ENCODE data around the gene CAMLG.
"Not testable (repeated sequence)": the region's sequence is repeated elsewhere in the genome, so short reads cannot be mapped to it uniquely, and the experiment has no call there.

Gene CAMLG

DNA sequence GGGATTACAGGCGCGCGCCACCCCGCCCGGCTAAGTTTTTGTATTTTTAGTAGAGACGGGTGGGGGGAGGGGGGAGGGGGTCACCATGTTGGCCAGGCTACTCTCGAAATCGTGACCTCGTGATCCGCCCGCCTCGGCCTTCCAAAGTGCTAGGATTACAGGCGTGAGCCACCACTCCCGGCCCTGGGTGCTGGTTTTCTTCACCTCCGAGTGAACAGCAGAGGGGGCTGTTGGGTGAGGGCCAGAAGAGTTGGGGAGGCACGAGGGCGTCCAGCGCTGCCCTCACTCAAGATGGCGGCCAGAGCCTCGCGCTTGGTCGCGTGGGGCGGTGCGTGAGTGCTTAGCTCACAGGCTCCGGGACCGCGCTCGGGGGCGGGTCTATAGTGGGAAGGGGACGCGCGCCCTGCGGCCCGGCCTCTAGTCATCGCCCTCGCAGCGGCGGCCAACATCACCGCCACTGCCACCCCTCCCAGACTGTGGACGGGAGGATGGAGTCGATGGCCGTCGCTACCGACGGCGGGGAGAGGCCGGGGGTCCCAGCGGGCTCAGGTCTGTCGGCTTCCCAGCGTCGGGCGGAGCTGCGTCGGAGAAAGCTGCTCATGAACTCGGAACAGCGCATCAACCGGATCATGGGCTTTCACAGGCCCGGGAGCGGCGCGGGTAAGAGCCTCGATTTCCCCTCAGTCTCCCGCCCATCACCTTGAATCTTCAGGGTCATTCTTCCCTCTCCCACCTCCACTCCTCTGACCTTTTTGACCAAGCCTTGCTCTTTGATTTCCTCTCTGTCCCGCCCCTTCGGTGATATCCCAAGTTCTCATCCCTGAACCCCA is at the start of gene CAMLG:
Gene CAMLG (plus strand): TSS at position 416 of the 830 bp plus-strand sequence. CDS start 73 bp downstream, at position 489.
- peak; percentile 97 for DNase-seq (ENCODE audit: low read depth)

DNA sequence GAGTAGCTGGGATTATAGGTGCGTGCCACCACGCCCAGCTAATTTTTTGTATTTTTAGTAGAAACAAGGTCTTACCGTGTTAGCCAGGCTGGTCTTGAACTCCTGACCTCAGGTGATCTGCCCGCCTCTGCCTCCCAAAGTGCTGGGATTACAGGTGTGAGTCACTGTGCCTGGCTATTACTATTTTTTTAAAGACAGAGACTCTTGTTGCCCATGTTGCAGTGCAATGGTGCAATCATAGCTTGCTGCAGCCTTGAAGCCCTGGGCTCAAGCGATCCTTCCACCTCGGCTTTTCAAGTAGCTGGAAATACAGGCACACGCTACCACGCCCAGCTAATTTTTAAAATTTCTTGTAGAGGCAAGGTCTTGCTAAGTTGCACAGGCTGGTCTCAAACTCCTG is 48.2 kb upstream of the CAMLG start:
- DNase-seq (ENCODE audit: low read depth) = not testable (repeated sequence)

DNA sequence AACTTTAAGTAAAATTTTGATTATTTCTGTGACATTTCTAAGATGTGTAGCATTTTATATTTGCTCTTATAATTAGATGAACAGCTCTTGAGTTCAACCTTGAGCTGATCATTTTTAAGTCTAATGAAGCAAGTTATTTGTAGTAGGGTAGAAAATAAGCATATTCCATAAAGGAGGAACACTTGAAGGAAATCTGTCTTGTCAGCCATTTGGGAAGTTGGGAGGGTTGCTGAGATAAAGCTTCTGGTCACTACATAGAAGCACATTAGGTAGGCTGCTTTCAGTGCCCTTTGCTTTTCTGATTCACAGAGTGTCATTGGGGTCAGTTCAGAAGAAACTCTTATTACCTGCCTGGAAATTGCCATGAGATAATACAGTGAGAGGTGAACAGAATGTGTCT is 45.6 kb upstream of the CAMLG start:
- no peak for DNase-seq (ENCODE audit: low read depth)

DNA sequence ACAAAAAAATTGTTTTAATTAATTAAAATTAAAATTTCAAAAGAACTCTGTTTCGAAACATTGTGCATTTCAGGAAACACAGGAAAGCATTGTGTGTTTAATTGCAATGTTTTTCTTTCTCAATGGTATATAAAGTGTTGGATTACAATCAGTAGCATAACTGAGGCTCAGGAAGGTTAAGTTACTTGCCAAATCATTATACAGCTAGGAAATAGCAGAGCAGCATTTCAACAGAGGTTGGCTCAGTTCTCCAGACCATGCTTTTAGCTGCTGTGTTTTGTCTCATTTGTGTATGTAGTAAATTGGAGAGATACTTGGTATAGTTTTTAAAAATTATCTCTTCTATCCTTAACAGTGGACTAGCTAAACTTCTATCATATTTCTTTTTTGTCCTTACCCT is 30.0 kb upstream of the CAMLG start:
- DNase-seq (ENCODE audit: low read depth) = peak; percentile 85

DNA sequence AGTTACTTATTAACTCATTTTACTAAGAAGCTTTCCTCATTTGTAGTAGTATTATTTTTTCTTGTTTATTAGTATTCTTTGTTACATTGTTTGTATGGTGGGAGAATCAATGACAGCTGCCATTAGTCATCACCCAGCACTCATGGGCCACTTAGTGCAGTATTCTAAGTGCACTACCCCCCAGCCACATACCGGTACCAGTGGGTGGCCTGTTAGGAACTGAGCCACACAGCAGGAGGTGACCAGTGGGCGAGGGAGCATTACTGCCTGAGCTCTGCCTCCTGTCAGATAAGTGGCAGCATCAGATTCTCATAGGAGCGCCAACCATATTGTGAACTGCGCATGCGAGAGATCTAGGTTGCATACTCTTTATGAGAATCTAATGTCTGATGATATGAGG is 24.2 kb upstream of the CAMLG start:
- no peak for DNase-seq (ENCODE audit: low read depth)

DNA sequence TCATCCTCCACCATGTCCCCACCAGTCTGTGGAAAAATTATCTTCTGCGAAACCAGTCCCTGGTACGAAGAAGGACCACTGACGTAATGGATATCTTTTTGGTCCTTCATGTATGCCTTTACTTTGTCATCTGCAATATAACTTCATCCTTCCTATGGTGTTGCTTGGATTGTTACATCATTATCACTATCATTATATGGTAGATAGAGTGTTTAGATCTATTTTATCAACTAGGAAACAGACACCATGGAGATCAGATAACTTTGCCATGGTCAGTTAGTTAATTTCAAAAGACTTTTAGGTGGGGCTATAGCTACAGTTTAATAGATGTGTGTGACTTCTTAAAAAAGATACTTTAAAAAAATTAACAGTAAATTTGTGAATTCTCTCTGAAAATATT is 23.8 kb upstream of the CAMLG start:
- no peak for DNase-seq (ENCODE audit: low read depth)

DNA sequence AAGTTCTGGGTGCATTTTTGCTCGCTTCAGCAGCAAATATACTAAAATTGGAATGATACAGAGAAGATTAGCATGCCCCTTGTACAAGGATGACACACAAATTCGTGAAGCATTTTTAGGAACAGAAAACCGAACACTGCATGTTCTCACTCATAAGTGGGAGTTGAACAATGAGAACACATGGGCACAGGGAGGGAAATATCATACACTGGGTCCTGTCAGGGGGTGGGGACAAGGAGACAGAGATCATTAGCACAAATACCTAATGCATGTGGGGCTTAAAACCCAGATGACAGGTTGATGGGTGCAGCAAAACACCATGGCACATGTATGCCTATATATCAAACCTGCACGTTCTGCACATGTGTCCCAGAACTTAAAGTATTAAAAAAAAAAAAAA is 22.9 kb upstream of the CAMLG start:
- not testable (repeated sequence) for DNase-seq (ENCODE audit: low read depth)

DNA sequence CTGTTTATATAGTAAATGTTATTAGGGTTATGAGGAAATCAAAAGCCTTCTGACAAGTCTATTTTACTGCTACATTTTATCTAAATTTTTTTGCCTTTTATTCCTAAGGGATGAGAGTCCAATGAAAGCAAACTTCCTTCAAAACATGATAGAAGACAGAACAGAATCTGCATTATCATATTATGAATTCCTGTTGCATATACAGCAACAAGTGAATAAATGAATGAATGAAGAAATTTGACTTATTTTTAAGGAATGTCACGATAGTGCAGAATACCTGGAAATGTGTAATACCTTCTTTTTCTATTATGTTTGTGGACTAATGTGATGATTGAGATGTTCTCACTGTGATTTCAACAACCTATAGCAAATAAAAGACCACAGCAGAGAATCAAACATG is 13.5 kb upstream of the CAMLG start:
- no peak for DNase-seq (ENCODE audit: low read depth)

DNA sequence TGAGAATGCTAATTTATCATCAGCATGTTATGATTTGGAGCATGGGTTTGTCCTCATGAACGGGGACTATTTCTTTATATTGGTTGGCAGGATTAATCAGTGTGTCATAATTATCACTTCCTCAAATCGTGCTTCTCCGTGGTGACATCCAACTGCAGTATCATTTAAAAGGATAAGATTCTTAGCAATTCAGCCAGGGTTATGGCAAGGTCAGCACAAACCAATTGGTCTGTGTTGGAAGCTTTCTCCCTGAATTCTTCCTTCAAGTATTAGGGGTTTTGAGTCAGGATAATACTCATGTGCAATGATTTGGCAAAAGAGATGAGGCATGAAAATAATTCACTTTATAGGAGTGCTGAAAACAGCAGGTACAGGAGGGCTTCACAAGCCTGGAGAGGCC is 5.5 kb upstream of the CAMLG start:
- no peak for DNase-seq (ENCODE audit: low read depth)

DNA sequence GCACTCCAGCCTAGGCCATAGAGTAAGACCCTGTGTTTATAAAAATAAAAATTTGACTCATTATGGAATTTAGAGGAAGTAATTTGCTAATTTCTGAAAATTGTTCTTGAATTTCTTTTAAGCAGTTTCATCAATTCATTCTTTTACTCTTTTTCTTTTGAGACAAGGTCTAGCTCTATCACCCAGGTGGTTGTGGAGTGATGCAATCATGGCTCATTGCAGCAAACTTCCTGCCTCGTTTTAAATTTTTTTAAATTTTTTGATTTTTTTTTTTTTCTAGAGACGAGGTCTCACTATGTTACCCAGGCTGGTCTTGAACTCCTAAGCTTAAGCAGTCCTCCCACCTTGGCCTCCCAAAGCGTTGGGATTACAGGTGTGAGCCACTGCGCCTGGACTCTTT is 3.1 kb upstream of the CAMLG start:
- no peak for DNase-seq (ENCODE audit: low read depth)

DNA sequence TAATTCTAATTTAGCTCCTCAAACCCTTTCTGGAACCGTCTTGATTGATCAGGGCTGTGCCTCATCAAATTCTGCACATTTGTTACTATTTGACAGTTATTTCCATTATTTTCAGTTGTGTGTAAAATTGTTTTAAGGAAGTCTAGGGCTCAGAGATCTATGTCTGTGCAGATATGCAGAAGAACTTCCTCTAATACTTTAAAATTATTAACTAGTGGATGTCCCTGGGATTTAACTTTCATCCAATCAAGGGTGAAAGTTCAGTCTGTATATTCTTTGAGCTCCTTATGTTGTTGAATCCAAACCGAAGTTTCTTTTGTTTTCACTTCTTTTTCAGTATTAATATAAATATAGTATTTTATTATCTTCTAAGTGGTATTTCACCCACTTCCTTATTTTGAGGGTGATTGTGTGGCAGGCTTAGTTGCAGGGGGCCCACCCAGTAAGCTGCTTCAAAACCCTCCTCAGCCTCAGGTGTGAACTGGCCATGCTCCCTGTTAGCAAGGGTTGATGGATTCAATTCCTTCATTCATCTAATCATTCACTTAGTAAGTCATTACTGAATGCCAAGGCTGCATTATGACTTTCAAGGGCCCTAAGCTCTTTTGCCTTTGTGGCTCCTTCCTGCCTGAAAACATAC is 2.1 kb upstream of the CAMLG start:
- DNase-seq (ENCODE audit: low read depth) = no peak

DNA sequence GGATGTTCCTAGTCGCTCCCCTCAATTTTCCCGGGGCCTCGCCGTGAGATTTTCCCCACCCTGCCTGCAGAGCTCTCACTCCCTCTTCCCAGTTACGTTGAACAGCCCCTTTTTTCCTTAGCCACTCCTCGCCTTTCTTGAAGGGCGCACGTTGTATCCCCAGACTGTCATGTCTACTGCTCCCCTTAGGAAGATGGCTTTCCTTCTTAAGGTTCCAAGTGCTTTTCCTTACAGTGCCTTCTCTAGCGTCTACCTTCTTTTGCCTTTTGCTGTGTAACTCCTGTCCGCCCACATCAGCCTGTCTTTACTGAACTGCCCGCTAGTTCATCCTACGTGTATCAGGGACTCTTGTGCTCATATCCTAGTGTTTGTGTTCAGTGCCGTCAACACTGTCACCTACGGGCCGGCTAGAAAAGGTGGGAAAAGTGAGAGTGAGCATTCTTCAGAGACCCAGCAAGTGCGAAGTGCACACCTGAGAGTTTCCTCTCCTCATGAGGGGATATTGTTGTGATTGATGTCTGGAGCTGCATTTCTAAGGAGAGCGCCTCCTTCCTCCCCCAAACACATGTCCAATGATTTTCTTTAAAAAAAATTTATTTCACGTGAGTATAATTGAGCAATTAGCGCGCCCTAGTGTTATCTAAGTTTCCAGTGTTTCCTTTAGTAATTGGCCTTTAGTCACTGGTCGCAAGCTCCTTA is 764 bp downstream of the CAMLG start:
- DNase-seq (ENCODE audit: low read depth) = peak; percentile 24

DNA sequence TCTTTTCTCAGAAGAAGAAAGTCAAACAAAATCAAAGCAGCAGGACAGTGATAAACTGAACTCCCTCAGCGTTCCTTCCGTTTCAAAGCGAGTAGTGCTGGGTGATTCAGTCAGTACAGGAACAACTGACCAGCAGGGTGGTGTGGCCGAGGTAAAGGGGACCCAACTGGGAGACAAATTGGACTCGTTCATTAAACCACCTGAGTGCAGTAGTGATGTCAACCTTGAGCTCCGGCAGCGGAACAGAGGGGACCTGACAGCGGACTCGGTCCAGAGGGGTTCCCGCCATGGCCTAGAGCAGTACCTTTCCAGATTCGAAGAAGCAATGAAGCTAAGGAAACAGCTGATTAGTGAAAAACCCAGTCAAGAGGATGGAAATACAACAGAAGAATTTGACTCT is 2.7 kb downstream of the CAMLG start:
- DNase-seq (ENCODE audit: low read depth) = no peak

DNA sequence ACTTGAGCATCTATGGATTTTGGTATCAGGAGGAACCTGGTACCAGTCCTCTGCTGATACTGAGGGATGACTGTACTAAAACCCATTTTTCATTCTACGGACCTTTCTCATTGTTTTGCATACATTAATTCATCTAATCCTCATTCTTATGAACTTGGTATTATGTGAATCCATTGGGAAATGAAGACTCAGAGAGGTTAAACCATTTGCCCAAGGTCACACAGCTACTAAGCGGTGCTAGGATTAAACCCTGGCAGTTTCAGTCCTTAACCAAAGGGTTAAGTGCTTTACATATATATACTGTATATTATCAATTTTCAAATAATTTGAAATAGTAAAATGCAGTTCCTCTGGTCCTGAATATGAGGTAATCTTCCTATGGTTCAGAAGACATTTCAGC is 3.8 kb downstream of the CAMLG start:
- DNase-seq (ENCODE audit: low read depth) = no peak

DNA sequence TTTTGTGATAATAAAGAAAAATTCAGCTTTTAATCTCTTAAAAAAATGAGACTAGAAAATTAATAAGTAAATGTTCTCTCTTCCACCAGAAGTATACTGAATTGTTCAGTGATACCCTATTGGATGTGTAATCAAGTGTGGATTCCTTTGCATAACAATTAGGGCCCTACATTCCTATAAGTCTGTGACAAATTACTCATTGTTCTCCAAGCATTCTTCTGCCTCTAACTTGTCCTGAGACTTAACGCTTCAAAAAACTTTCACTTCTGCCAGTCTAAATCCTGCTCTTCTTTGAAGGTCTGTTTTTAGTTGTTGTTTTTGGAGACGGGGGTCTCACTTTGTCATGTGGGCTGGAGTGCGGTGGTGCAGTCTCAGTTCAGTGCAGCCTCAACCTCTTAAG is 11.1 kb downstream of the CAMLG start:
- no peak for DNase-seq (ENCODE audit: low read depth)

DNA sequence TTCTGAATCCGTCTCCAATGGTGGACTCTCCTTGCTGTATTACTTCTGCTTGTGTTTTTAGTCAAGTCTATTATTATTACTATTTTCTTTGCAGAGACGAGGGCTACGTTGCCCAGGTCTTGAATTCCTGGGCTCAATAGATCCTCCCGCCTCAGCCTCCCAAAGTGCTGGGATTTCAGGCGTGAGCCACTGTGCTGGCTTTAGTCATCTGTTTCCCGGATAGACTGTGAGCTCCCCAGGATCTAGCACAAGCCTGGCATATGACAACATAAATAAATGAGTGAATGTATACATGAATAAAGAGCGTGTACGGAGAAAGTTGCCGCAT is 19.8 kb downstream of the CAMLG start:
- no peak for DNase-seq (ENCODE audit: low read depth)

DNA sequence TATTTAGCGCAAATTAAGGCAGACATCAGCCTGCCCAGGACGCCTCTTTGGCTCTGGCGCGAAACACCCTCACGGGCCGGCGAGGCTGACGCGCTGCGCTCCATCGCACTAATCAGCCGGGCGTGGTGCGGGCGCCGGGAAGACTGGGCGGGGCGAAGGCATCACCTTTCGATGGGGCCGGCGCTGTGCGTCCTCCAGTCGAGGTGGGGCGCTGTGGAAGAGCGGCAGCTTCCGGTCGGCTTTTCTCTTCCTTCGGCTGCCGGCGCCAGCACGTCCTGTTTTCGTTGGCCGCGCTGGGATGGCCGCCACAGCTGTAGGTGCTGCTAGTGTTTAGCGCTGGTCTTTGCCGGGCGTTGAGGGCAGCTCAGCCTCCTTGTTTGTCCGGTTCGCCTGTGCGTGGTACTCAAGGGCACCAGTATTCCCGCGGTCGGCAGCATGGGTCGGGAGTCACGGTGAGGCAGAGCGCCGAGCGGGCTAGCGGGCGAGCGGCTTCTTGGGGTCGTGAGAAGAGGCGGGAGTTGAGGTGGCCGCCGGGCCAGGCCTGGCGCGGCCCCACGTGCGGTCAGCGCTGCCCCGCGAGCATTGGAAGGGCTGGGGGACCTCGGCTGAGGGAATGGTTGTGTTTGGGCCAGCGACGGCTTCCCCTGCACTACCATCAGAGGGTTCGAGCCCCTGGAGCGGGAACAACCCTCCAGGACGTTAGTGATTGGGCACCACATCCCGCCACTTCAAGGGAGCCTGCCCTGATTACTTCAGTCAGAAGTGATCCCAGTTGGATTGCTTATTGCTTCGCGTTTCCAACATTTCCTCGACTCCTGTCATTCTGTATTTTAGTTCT is 20.4 kb downstream of the CAMLG start, which contains the start of gene DDX46:
Gene DDX46 (plus strand): TSS at position 276 of the 838 bp plus-strand sequence. CDS start 160 bp downstream, at position 436.
- DNase-seq (ENCODE audit: low read depth) = peak; percentile 89

DNA sequence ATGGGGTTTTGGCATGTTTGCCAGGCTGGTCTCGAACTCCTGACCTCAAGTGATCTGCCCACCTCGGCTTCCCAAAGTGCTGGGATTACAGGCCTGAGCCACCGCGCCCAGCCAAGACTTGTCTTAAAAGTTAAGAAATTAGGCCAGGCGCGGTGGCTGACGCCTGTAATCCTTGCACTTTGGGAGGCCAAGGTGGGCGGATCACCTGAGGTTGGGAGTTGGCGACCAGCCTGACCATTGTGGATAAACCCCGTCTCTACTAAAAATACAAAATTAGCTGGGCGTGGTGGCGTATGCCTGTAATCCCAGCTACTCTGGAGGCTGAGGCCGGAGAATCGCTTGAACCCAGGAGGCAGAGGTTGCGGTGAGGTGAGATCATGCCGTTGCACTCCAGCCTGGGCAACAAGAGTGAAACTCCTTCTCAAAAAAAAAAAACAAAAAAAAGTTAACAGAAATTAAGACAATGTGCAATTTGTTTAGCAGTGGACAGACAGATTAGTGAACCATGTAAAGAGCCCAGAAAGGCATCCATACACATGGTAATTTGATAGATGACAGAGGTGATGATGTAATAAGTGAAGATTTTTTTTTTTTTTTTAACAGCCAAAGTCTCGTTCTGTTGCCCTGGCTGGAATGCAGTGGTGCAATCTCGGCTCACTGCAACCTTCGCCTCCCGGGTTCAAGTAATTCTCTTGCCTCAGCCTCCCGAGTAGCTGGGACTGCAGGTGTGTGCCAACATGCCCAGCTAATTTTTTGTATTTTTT is 29.4 kb downstream of the CAMLG start:
- DNase-seq (ENCODE audit: low read depth) = peak; percentile 15

DNA sequence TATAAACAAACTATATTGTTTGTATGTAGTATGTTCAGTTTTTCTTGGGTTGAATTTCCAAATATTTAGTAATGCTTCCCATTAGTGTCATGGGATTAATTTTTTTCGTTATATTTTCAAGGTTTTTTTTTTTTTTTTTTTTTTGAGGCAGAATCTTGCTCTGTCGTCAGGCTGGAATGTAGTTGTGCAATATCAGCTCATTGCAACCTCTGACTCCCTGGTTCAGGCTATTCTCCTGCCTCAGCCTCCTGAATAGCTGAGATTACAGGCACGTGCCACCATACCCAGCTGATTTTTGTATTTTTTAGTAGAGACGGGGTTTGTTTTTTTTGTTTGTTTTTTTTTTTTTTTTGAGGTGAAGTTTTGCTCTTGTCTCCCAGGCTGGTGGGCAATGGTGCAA is 30.9 kb downstream of the CAMLG start:
- DNase-seq (ENCODE audit: low read depth) = peak; percentile 52

DNA sequence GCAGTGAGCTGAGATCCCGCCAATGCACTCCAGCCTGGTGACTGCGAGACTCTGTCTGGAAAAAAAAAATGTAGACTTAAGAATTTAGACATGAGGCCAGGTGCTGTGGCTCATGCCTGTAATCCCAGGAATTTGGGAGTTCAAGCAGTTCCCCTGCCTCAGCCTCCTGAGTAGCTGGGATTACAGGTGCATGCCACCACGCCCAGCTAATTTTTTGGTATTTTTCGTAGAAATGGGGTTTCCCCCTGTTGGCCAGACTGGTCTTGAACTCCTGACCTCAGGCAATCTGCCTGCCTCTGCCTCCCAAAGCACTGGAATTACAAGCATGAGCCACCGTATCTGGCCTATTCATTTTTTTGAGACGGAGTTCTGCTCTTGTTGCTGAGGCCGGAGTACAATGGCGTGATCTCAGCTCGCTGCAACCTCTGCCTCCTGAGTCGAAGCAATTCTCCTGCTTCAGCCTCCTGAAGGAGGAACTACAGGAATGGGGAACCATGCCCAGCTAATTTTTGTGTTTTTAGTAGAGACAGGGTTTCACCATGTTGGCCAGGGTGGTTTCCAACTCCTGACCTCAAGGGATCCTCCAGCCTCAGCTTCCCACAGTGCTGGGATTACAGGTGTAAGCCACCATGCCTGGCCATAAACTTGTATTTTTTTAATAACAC is 34.2 kb downstream of the CAMLG start:
- no peak for DNase-seq (ENCODE audit: low read depth)

DNA sequence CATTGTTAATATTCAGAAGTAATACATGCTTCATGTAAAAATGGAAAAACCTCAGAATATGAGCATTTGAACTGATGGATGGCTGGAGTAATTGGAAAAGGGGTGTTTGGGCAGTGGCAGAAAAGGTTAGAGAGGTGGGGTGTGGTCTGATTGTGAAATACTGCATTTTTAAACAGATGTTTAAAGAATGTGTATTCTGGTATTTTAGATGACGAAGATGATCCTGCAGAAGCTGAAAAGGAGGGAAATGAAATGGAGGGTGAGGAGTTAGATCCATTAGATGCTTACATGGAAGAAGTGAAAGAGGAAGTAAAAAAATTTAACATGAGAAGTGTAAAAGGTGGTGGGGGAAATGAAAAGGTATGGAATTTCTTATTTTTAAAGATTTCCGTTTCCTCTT is 39.0 kb downstream of the CAMLG start:
- no peak for DNase-seq (ENCODE audit: low read depth)

All from fibroblast of gingiva (primary cell).